K562 (cell line): ENCODE results near the gene COL9A2. TPM values are rescaled to one million over a fixed set of nuclear protein-coding genes. Genes with fewer than 3 reads are reported as not detected.

ENCODE experiments used
- CEBPZ ChIP-seq: fragments of 150-350 bp; IDR thresholded peaks from 2 replicates; pipeline ENCODE4 v1.6.1; 2014; ENCODE audit warnings: low read depth, mild to moderate bottlenecking, low read length, borderline replicate concordance
- CTCF ChIP-seq, 3 experiments: IDR thresholded peaks in 2 of 3; conservative IDR thresholded peaks in 1 of 3; 2 replicates each; pipeline ENCODE4 v1.5.1; 2011 to 2012; ENCODE audit warnings: low read length in 3 of 3, mild to moderate bottlenecking in 3 of 3, control low read depth in 2 of 3, improper control_type of control experiment in 1 of 3, inconsistent platforms in 1 of 3, low read depth in 1 of 3, mixed read lengths in 1 of 3, moderate library complexity in 1 of 3; ENCODE audit not compliant: insufficient read depth in 2 of 3
- CTCFL ChIP-seq: IDR thresholded peaks from 2 replicates; pipeline ENCODE4 v1.6.1; 2011; ENCODE audit warnings: borderline replicate concordance, low read depth, mild to moderate bottlenecking, moderate library complexity, low read length; ENCODE audit not compliant: insufficient read depth, poor library complexity, severe bottlenecking
- HMGXB4 ChIP-seq: sonication (generic); formaldehyde crosslinking; IDR thresholded peaks from 2 replicates; pipeline ENCODE4 v1.8.1; 2023; ENCODE audit warnings: mild to moderate bottlenecking, missing genetic modification reagents
- ID3 ChIP-seq, 2 experiments: fragments of 250-450 bp in 1 of 2; fragments of 450-650 bp in 1 of 2; sonication (Bioruptor Pico) in 1 of 2; IDR thresholded peaks; 2 replicates each; pipeline versions ENCODE4 v1.6.1 to v1.8.0; 2016 to 2021; ENCODE audit warnings: mild to moderate bottlenecking in 2 of 2, moderate library complexity in 2 of 2, missing compliant biosample characterization in 1 of 2, missing genetic modification characterization in 1 of 2
- MCM7 ChIP-seq, 2 experiments: fragments of 450-650 bp; IDR thresholded peaks; 2 replicates each; pipeline ENCODE4 v1.6.1; 2016 to 2018
- NR4A1 ChIP-seq, 2 experiments: fragments of 250-450 bp in 1 of 2; fragments of 450-650 bp in 1 of 2; sonication (Bioruptor Pico) in 1 of 2; IDR thresholded peaks; 2 replicates each; pipeline versions ENCODE4 v1.4.0 to v1.6.1; 2016 to 2020; ENCODE audit warnings: mild to moderate bottlenecking in 2 of 2, missing compliant biosample characterization in 1 of 2, missing genetic modification characterization in 1 of 2, moderate library complexity in 1 of 2
- SREBF1 ChIP-seq: fragments of 150-350 bp; IDR thresholded peaks from 2 replicates; pipeline ENCODE4 v1.6.1; 2014; ENCODE audit warnings: antibody characterized with exemption, low read depth, low read length, borderline replicate concordance
- ZBTB2 ChIP-seq: fragments of 450-650 bp; IDR thresholded peaks from 2 replicates; pipeline ENCODE4 v1.6.1; 2016; ENCODE audit warnings: antibody characterized with exemption
- ZFP91 ChIP-seq: sonication (generic); formaldehyde crosslinking; IDR thresholded peaks from 2 replicates; pipeline ENCODE4 v1.8.0; 2022; ENCODE audit warnings: mild to moderate bottlenecking, missing genetic modification reagents
- polyA plus RNA-seq, 8 experiments: library from polyadenylated mRNA; depleted of rRNA in 4 of 8; stranded (reverse) in 5 of 8; unstranded in 3 of 8; fragments of >200 nt; fragmentation: Nextera tagmentation in 2 of 8; fragmentation: Illumina TruSeq in 1 of 8; extraction: Ambion mirVana in 2 of 8; extraction: Trizol in 1 of 8; gene quantifications; 2 replicates each; pipeline versions ENCODE4 v1.2.1 to v1.2.3, GENCODE V29; 2011 to 2014; ENCODE audit warnings: inconsistent platforms in 1 of 8, missing spikeins in 1 of 8
- total RNA-seq, 7 experiments: library from RNA; depleted of rRNA in 6 of 7; stranded (reverse); fragments of >200 nt in 6 of 7; fragmentation: Illumina TruSeq in 2 of 7; extraction: Trizol in 2 of 7; gene quantifications; 2 replicates each; pipeline versions ENCODE4 v1.2.1 to v1.2.3, GENCODE V29; 2011 to 2021; ENCODE audit warnings: low replicate concordance in 1 of 7

COL9A2 gene
- total and polyA plus RNA-seq, 9 of the 15 experiments (the other 6 are each of a cell fraction or from before 2014, with no cell fraction given), result 0.03 to 2.2 (median 0.31) TPM

- TF ChIP-seq CEBPZ, result 0 out of 2 replicates have a peak, but pooled peaks have one; percentile 10
- no peak for TF ChIP-seq MCM7 (IDR thresholded peaks at IDR 0.05)
- TF ChIP-seq NR4A1 (CRISPR knock-in tag; IDR thresholded peaks at IDR 0.05), result no peak
- TF ChIP-seq NR4A1 (tag; IDR thresholded peaks at IDR 0.05), result no peak
- TF ChIP-seq ID3 (CRISPR knock-in tag; IDR thresholded peaks at IDR 0.05), result no peak
- TF ChIP-seq ID3 (tag; IDR thresholded peaks at IDR 0.05), result peak; percentile 87; the same call in 1 of the 2 replicates
- TF ChIP-seq ZBTB2, result peak; percentile 81
- peak; percentile 15; the same call in 1 of the 2 replicates for TF ChIP-seq SREBF1
- no peak for TF ChIP-seq CTCFL
- peak; percentile 73; the same call in 1 of the 2 replicates for TF ChIP-seq HMGXB4 (CRISPR knock-in tag)
- peak in 1 of 3 experiments; percentile 11; a peak in 2 of 6 replicates for TF ChIP-seq CTCF (IDR thresholded peaks at IDR 0.05 in 2 of 3, conservative IDR thresholded peaks at IDR 0.05 in 1 of 3; ENCODE audit: insufficient read depth in 2 of 3, low read depth in 1 of 3, low read length in 3 of 3)
- TF ChIP-seq ZFP91 (CRISPR knock-in tag), result peak; percentile 64; the same call in 1 of the 2 replicates
Measured at GRCh38 chr1:40257688-40258444, 59.2 kb downstream of the COL9A2 start, which contains the start of gene ZMPSTE24 (continued).
